AG09309 (cell line): Measurements from ENCODE around the gene SYNGR1.

Experiments used
- DNase-seq: peaks from one replicate; pipeline ENCODE4 v3.0.0-alpha.2; 2010; ENCODE audit warnings: low read depth
- H3K4me3 ChIP-seq: 2 replicates; pipeline ENCODE4 v1.5.1; 2011; ENCODE audit warnings: mild to moderate bottlenecking, low read depth, low read length, moderate library complexity; ENCODE audit not compliant: control insufficient read depth
- CTCF ChIP-seq: IDR thresholded peaks from 2 replicates; pipeline ENCODE4 v1.5.1; 2011; ENCODE audit warnings: mild to moderate bottlenecking, low read depth, low read length, inconsistent platforms; ENCODE audit not compliant: insufficient read depth, control insufficient read depth; ENCODE audit errors: missing control alignments

SYNGR1 gene

GRCh38 chr22:39417641-39418040 is 67.8 kb downstream of the SYNGR1 start:
- no peak overlapping the region for H3K4me3 ChIP-seq
- no peak for TF ChIP-seq CTCF
- no peak for DNase-seq

- H3K4me3 ChIP-seq, result no peak overlapping the region
- no peak for DNase-seq
- no peak for TF ChIP-seq CTCF
Observed at GRCh38 chr22:39418696-39419095, 68.9 kb downstream of the SYNGR1 start.

GRCh38 chr22:39419096-39419495 is 69.3 kb downstream of the SYNGR1 start:
- H3K4me3 ChIP-seq, result no peak overlapping the region
- TF ChIP-seq CTCF, result no peak
- DNase-seq, result no peak

GRCh38 chr22:39419911-39420310 is 70.1 kb downstream of the SYNGR1 start:
- TF ChIP-seq CTCF, result no peak

GRCh38 chr22:39421691-39422090 is 71.9 kb downstream of the SYNGR1 start:
- DNase-seq, result no peak
- TF ChIP-seq CTCF, result no peak
- no peak overlapping the region for H3K4me3 ChIP-seq

More at GRCh38 chr22:39419911-39420310, 70.1 kb downstream of the SYNGR1 start:
- DNase-seq, result no peak
- H3K4me3 ChIP-seq, result no peak overlapping the region

GRCh38 chr22:39422101-39422500 is 72.3 kb downstream of the SYNGR1 start:
- no peak for TF ChIP-seq CTCF
- no peak for DNase-seq
- H3K4me3 ChIP-seq, result no peak overlapping the region

GRCh38 chr22:39422721-39423120 is 72.9 kb downstream of the SYNGR1 start:
- TF ChIP-seq CTCF, result no peak
- H3K4me3 ChIP-seq, result no peak overlapping the region
- DNase-seq, result no peak
